ENCODE measurements around the gene ACER3. TPM values are rescaled to one million over a fixed set of nuclear protein-coding genes. Genes with fewer than 3 reads are reported as not detected.
"Not testable (repeated sequence)": the region's sequence is repeated elsewhere in the genome, so short reads cannot be mapped to it uniquely, and the experiment has no call there.

ACER3 gene
- total RNA-seq, 6 donors from 2014 or later: 10.5 to 46.7 (median 17.1) TPM

GRCh38 chr11:77009533-77010160 is 148.9 kb downstream of the ACER3 start:
- Histone ChIP-seq H3K36me3 (peaks cover 0 to 14% (median 5%) of the 10 kb centered on the region in 4 donors), H3K27me3 (no peaks in the 10 kb centered on the region), H3K9me3 (no peaks in the 10 kb centered on the region), H3K27ac (no peak overlapping the region), H3K4me3 (no peak overlapping the region), H3K4me1 (no peaks in the 10 kb centered on the region)
- TF ChIP-seq CTCF (IDR thresholded peaks at IDR 0.05) (no peak), POLR2AphosphoS5 (IDR thresholded peaks at IDR 0.05) (no peak), EP300 (IDR thresholded peaks at IDR 0.05) (no peak), POLR2A (IDR thresholded peaks at IDR 0.05) (no peak)
- ATAC-seq (ENCODE audit: low FRiP score in 2 of 2): no peak
- DNase-seq: no peak

GRCh38 chr11:77014669-77015068 is 154.0 kb downstream of the ACER3 start:
- 97 to 98% methylated on average over 2 of the region's 2 CpGs for WGBS, 2 donors
- TF ChIP-seq EP300 (IDR thresholded peaks at IDR 0.05) (no peak), POLR2AphosphoS5 (IDR thresholded peaks at IDR 0.05) (no peak), POLR2A (IDR thresholded peaks at IDR 0.05) (no peak), CTCF (IDR thresholded peaks at IDR 0.05) (no peak)

GRCh38 chr11:77018396-77018924 is 157.7 kb downstream of the ACER3 start:
- not testable (repeated sequence) for H3K4me1 ChIP-seq; H3K4me3 ChIP-seq; DNase-seq; ATAC-seq (ENCODE audit: low FRiP score in 2 of 2); H3K9me3 ChIP-seq; H3K27ac ChIP-seq; H3K27me3 ChIP-seq
- 67 to 82% methylated on average over 2 of the region's 2 CpGs for WGBS, 2 donors
- H3K36me3 ChIP-seq: peaks cover 0 to 41% (median 6%) of the 10 kb centered on the region in 4 donors

More at GRCh38 chr11:77014669-77015068, 154.0 kb downstream of the ACER3 start:
- H3K4me1 ChIP-seq: no peaks in the 10 kb centered on the region
- H3K27me3 ChIP-seq: no peaks in the 10 kb centered on the region
- ATAC-seq (ENCODE audit: low FRiP score in 2 of 2) (no peak), DNase-seq (no peak)
- H3K4me3 ChIP-seq: no peak overlapping the region
- peaks cover 0 to 21% (median 4%) of the 10 kb centered on the region in 4 donors for H3K36me3 ChIP-seq
- no peaks in the 10 kb centered on the region for H3K9me3 ChIP-seq
- no peak overlapping the region for H3K27ac ChIP-seq

- 59 to 75% methylated on average over 2 of the region's 2 CpGs for WGBS, 2 donors
- no peak for ATAC-seq (ENCODE audit: low FRiP score in 2 of 2)
- DNase-seq: no peak
Observed at GRCh38 chr11:77019976-77020595, 159.4 kb downstream of the ACER3 start.

More at GRCh38 chr11:77019976-77020595, 159.4 kb downstream of the ACER3 start:
- Histone ChIP-seq H3K36me3 (peaks cover 0 to 41% (median 6%) of the 10 kb centered on the region in 4 donors), H3K4me1 (peaks cover 0 to 6% (median 3%) of the 10 kb centered on the region in 4 donors), H3K4me3 (no peak overlapping the region), H3K27ac (no peak overlapping the region), H3K27me3 (no peaks in the 10 kb centered on the region), H3K9me3 (no peaks in the 10 kb centered on the region)
- TF ChIP-seq CTCF (IDR thresholded peaks at IDR 0.05) (no peak), POLR2AphosphoS5 (IDR thresholded peaks at IDR 0.05) (no peak), EP300 (IDR thresholded peaks at IDR 0.05) (no peak), POLR2A (IDR thresholded peaks at IDR 0.05) (no peak)

Data from upper lobe of left lung (tissue), 6 donors.